Testis (tissue), 2 donors: ENCODE results near the gene POU4F1.

Source experiments
- CTCF ChIP-seq, 3 experiments: fragments of 450-650 bp in 2 of 3; fragments of 200-600 bp in 1 of 3; sonication (generic) in 1 of 3; IDR thresholded peaks; one replicate each; pipeline ENCODE4 v1.5.1; 2016 to 2019; ENCODE audit warnings: antibody characterized with exemption in 3 of 3, mild to moderate bottlenecking in 2 of 3, moderate library complexity in 1 of 3
- POLR2A ChIP-seq: fragments of 450-650 bp; IDR thresholded peaks from one replicate; pipeline ENCODE4 v1.6.1; 2017; ENCODE audit warnings: antibody characterized with exemption, mild to moderate bottlenecking, moderate library complexity

- no peak for TF ChIP-seq POLR2A
- TF ChIP-seq CTCF (IDR thresholded peaks at IDR 0.05): no peak
These were observed 34.9 kb upstream of the POU4F1 start for GRCh38 chr13:78638216-78638615.
